Measurements from ENCODE around the gene DAPK3. TPM values are rescaled to one million over a fixed set of nuclear protein-coding genes. Genes with fewer than 3 reads are reported as not detected.

DAPK3 gene
- total RNA-seq, 1 donor from 2014 or later = 105 TPM

DNA sequence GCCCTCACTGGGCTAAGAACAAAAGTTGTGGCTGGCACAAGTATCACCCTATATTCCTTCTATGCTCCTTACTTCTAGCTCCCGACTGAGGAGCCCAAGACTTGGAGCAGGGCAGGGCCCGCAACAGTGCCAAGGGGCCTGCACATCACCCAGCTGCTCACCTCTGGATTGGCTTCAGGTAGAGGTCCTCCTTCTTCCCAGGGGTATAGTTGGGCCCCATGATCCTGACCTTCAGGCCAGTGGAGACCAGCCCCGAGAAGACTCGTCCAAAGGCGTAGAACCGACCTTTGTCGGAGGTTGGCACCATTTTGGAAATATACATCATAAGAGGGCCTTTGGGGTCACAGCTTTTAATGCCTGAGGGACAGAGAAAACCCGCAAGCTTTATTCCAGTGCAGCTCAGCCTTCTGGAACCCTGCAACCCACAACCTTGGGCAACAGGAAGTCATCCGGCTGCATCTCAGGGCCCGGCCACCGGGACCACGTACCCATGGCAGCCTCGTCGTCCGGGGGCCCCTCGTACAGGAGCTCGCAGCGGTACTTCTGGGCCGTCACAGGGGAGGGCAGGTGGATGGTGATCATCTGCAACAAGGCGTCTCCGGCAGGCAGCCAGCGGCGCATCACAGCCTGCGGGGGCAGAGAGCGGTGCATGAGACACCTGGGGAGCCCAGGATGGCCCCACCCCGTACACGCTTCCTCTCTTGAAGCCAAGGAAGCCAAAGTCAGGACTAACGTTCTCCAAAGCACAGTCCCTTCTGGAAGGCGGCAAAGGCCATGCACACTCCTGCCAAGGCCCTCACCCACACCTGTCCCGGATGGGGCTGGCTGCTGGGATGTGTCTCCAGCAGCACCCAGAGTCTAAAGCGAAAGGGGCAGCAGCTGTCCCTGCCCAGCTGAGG, 9.7 kb upstream of the DAPK3 start:
- TF ChIP-seq, protein P1, sequence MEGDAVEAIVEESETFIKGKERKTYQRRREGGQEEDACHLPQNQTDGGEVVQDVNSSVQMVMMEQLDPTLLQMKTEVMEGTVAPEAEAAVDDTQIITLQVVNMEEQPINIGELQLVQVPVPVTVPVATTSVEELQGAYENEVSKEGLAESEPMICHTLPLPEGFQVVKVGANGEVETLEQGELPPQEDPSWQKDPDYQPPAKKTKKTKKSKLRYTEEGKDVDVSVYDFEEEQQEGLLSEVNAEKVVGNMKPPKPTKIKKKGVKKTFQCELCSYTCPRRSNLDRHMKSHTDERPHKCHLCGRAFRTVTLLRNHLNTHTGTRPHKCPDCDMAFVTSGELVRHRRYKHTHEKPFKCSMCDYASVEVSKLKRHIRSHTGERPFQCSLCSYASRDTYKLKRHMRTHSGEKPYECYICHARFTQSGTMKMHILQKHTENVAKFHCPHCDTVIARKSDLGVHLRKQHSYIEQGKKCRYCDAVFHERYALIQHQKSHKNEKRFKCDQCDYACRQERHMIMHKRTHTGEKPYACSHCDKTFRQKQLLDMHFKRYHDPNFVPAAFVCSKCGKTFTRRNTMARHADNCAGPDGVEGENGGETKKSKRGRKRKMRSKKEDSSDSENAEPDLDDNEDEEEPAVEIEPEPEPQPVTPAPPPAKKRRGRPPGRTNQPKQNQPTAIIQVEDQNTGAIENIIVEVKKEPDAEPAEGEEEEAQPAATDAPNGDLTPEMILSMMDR (IDR thresholded peaks at IDR 0.05; ENCODE audit: insufficient read depth, low read length, severe bottlenecking) = no peak
- no peaks in the 10 kb centered on the region for H3K27me3 ChIP-seq (ENCODE audit: control insufficient read depth, insufficient read depth, low read length)
- DNase-seq (ENCODE audit: low read depth) (no peak), FAIRE-seq (no peak)
- H3K4me3 ChIP-seq (ENCODE audit: low read depth, low read length) = no peak overlapping the region
- H3K36me3 ChIP-seq (ENCODE audit: control insufficient read depth, insufficient read depth, low read length) = peaks cover 82% of the 10 kb centered on the region

DNA sequence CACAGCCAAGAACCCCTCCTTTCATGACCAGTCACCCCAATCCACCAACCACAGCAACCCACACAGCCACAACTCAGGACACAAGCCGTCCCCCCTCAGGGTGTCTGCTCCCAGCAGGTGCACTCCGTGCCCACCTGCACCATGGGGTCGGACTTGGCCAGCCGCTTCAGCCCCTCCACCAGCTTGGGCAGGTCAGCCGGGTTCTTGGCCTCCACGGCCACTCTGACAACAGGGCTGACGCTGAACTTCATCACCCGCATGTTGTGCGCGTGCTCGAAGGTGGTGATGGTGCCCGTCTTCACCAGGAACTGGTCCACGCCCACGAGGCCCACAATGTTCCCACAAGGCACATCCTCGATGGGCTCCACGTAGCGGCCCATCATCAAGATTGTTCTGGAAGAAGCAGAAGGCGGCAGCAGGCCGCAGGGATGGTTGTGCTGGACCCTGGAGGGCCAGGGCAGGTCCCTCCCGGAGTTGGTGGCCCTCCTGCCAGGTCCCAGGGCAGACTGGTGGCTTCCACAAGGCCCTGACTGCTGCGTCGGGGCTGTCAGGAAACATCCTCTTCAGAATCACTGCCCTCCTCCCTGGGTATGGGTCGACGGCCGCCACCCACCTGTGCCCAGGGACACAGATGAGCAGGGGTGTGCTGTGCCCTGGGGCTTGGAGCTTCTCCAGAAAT, 8.9 kb upstream of the DAPK3 start:
- TF ChIP-seq, protein P1 (IDR thresholded peaks at IDR 0.05; ENCODE audit: insufficient read depth, low read length, severe bottlenecking) = no peak
- no peaks in the 10 kb centered on the region for H3K27me3 ChIP-seq (ENCODE audit: control insufficient read depth, insufficient read depth, low read length)
- DNase-seq (ENCODE audit: low read depth) (no peak), FAIRE-seq (no peak)
- H3K4me3 ChIP-seq (ENCODE audit: low read depth, low read length) = no peak overlapping the region
- peaks cover 87% of the 10 kb centered on the region for H3K36me3 ChIP-seq (ENCODE audit: control insufficient read depth, insufficient read depth, low read length)

DNA sequence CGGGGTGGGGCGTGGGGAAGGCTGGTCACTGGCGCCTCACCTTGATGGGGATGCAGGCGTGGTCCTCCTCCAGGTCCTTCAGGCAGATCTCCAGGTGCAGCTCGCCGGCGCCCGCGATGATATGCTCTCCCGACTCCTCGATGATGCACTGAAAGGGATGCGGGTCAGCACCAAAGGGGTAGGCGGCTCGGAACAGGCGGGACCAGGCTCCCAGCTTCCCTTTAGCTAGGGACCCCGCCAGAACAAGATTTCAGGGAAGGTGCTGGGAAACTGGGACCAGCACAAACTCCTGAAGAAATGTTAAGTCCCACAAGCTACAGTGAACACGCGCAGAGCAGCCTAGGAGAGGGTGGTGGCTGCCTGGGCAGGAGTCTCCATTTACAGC, 8.4 kb upstream of the DAPK3 start:
- TF ChIP-seq, protein P1 (IDR thresholded peaks at IDR 0.05; ENCODE audit: insufficient read depth, low read length, severe bottlenecking) = no peak
- DNase-seq (ENCODE audit: low read depth) = no peak
- no peak for FAIRE-seq
- no peaks in the 10 kb centered on the region for H3K27me3 ChIP-seq (ENCODE audit: control insufficient read depth, insufficient read depth, low read length)
- peaks cover 84% of the 10 kb centered on the region for H3K36me3 ChIP-seq (ENCODE audit: control insufficient read depth, insufficient read depth, low read length)
- H3K4me3 ChIP-seq (ENCODE audit: low read depth, low read length) = no peak overlapping the region

DNA sequence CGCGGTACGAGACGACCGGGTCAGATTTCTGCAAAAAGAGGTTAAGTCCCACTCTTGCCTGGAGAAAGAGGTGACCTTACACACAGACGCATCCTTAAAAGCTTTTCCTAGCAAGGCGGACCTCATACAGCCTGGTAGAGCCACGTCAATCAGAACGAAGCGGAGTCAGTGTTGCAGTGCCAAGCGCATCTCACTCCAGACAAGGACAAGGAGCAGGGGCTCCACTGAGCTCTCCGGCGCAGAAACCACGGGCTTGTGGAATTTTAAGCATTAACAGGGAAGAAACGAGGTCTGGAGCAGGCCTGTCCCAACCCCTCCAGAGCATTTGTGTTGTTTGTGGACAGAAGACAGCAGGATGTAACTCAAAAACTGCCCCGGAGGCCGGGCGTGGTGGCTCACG, 7.2 kb upstream of the DAPK3 start:
- TF ChIP-seq, protein P1 (IDR thresholded peaks at IDR 0.05; ENCODE audit: insufficient read depth, low read length, severe bottlenecking) = no peak
- FAIRE-seq (no peak), DNase-seq (ENCODE audit: low read depth) (no peak)
- Histone ChIP-seq H3K27me3 (ENCODE audit: control insufficient read depth, insufficient read depth, low read length) (no peaks in the 10 kb centered on the region), H3K4me3 (ENCODE audit: low read depth, low read length) (no peak overlapping the region), H3K36me3 (ENCODE audit: control insufficient read depth, insufficient read depth, low read length) (peaks cover 73% of the 10 kb centered on the region)

DNA sequence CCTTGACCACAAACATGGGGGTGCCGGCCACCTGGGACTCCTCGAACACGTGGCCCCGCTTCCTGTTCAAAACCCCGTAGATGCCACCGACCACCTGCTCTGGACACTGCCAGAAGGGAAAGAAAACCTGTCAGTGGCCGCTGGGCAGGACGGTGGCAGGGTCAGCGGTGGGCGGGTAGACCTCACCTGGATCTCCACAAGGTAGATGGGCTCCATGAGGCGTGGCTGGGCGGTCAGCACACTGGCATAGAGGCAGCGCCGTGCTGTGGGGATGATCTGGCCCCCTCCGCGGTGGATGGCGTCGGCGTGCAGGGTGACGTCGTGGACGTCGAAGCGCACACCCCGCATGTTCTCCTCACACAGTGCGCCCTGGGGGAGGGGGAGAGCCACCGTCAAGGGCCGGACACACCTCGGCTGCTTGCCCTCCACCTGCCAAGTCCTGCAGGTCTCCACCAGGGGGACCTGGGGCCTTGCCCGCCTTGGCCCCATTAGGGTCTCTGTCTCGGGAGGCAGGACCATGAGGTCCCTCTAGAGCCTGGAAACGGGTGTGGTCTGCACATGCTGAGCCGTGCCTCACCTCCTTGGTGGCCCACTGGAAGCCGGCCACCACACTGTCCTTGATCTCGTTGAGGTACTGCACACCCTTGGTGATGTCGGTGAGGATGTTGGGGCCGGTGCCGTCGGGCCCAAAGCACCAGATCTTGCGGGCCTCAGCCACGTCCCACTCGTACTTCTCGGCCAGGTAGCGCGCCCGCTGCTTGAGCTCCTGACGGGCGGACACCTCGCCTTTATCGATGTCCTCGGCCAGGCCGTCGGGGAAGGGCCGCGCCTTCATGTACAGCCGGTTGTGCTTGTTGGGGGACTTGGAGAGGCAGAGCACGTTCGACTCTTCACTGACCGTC, 6.6 kb upstream of the DAPK3 start:
- Histone ChIP-seq H3K4me3 (ENCODE audit: low read depth, low read length) (no peak overlapping the region), H3K36me3 (ENCODE audit: control insufficient read depth, insufficient read depth, low read length) (peaks cover 66% of the 10 kb centered on the region), H3K27me3 (ENCODE audit: control insufficient read depth, insufficient read depth, low read length) (no peaks in the 10 kb centered on the region)
- TF ChIP-seq, protein P1 (IDR thresholded peaks at IDR 0.05; ENCODE audit: insufficient read depth, low read length, severe bottlenecking) = peak; percentile 20
- DNase-seq (ENCODE audit: low read depth) = no peak
- no peak for FAIRE-seq
